ENCODE data around the gene IRF2BP1.
"Not testable (repeated sequence)": the region's sequence is repeated elsewhere in the genome, so short reads cannot be mapped to it uniquely, and the experiment has no call there.

IRF2BP1 gene

DNA sequence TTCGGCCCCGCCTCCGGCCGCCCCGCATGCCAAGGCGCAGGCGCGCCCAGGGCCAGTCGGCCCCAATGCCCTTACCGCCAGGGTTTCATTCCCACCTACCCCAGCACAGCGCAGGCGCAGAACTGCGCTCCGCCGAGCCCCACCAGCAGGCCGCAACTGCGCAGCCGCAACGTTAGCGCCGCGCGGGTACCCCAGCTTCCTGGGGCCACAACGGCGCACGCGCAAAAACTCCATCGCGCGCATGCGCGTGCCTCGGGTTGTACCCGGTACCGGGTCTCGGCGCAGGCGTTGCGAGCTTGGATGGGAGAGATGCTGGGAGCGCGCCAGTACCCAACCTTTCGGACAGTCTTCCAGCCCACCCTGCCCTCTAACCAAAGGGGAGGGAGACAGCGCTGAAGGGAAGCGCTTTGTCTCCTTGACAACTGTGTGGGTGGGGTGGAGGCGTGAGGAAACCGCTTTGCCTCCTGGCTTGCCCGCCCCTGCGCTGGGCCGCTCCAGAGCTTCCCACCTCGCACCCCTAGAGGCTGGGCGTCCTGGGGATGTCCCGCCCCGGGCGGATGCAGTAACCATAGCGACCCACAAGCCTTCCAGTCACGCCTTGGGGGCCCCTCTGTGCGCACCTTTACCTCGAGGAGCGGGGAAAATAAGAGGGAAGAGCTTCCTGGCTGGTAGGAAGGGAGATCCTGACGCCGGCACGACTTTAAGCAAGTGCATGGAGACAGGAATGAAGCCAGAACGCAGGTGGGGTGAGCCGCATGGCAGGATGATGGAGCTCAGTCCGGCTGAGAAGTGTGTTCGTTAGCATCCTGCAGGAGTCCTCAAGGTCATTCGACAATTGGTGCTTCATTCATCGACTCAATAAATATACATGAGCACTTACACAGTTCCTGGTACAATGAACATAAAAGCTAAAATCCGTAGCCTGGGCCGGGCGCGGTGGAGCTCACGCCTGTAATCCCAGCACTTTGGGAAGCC is 17.0 kb upstream of the IRF2BP1 start:
- DNase-seq (ENCODE audit: low read depth, low spot score) = peak; percentile 100

DNA sequence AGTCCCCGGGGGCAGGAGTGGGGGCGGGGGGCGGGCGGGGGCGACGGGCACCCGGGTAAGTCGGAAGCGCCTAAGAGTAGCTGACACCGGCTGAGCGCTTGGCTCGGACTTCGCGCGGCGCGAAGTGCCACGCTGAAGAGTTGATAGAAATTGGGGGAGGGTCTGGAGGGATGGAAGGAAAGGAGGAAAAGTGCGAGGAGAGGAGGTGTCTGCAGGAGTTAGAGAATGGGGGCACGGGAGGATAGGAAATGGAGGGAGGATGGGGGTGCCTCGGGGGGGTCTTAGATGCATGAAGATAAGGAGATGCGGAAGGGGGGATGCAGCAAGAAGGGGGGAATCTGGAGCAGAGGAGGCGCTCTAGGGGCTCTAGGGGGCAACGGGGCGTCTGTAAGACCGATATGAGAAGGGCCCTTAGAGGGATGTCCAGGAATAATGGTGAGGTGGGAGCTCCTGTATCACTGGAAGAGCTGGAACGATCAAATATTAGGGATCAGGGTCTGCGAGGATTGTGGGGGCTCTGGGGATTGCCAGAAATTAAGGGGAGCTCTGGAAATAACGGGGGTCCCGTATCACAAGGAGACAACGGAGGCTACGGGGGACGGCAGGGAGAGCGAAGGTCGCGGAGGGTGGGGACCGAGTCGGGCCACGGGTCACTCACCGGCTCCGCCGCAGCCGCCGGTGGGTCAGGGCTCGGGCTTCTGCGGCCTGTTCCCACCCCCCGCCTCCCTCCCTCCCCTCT is 16.1 kb upstream of the IRF2BP1 start, which contains the start of gene MYPOP:
TSS of gene MYPOP (minus strand) at position 702 of the 739 bp plus-strand sequence. CDS start 840 bp downstream, outside the sequence.
- DNase-seq (ENCODE audit: low read depth, low spot score) = peak; percentile 44

DNA sequence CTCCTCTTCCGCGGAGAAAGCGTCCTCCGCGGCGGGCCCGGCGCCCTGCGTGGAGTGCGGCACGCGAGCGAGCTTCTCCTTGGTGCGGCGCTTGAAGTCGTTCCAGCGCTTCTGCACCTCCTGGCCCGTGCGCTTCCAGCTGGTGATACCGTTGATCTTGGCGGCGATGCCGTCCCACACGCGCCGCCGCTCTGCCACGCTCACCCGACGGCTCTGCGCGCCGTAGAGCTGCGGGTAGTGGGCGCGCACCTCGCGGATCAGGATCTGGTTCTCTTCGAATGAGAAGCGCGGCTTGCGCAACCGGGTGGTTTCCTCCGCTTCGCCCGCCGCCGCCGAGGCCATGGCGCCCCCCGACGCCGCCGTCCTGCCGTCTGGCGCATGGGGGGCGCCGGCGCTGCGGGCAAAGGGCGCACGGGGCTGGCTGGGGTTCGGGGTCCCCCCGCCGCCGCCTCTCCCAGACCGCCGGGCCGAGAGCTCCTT is 15.5 kb upstream of the IRF2BP1 start:
- DNase-seq (ENCODE audit: low read depth, low spot score) = peak; percentile 62

DNA sequence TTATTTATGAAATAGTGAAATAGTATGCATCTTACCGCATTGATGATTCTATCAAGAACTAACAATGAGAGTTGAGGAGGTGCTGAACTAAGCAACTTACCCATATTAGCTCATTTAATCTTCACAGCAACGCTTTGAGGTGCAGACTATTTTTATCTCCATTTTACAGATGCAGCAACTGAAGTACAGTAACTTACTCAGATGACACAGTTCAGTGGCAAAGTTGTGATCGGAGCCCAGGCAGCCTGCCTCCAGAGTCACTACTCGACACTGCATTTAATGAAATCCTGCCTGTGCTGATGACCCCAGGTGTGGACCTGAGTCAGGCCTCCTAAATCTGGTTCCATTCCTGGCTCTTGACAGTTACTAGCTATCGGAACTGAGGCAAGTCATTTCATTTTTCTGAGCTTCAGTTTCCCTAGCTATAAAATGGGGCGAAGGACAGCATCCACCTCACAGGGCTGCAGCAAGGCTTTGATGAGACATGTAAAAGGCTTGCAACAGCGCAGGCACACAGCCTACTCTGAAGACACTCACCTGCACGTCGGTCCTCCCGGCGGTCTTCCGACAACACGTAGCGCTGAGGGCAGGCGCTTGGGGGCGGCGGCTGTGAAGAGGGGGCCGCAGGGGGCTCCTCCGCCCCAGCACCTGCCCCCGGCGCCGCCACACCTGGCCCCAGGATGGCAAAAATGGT is 14.9 kb upstream of the IRF2BP1 start:
- DNase-seq (ENCODE audit: low read depth, low spot score) = peak; percentile 14

DNA sequence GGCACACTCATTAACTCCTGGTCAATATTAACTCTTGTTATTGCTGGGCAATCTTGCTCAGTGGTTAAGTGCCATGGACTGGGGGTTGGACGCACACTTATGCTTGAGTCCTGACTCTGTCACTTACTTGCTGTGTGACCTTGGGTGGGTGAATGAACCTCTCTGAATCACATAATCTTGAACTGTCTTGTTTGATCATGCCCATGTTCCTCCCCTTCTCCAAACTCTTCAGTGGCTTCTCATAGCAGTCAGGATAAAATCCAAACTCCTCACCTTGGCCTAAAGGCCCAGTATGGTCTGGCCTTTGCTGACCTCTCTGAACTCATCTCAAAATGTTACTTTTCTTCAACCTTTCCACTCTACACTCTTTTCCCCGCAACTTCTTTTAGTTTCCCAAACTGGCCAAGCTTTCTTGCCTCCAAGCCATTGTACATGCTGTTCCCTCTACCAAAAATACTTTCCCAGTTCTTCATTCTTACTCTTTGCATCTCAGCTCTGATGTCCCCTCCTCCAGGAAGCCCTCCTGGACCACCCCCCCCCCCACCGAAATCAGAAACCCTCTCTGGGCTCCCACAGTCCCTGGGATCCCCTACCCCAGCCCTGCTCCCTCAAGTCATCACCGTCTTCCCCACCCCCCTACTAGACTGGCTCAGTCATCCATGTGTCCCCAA is 14.1 kb upstream of the IRF2BP1 start:
- no peak for DNase-seq (ENCODE audit: low read depth, low spot score)

DNA sequence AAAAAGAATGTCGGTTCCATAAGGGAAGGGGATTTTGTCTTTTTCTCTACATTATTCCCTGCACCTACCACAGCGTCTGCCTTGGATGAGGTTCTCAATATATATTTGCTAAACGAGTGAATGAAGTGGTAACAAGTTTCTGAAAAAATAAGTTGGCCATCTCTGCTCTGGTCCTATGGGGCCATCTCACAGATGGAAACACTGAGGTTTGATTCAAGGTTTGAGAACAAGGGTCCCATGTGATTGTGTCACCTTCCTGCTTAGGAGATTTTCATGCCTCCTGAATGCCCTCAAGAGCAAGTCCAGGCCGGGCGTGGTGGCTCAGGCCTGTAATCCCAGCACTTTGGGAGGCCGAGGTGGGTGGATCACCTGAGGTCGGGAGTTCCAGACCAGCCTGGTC is 13.3 kb upstream of the IRF2BP1 start:
- no peak for DNase-seq (ENCODE audit: low read depth, low spot score)

DNA sequence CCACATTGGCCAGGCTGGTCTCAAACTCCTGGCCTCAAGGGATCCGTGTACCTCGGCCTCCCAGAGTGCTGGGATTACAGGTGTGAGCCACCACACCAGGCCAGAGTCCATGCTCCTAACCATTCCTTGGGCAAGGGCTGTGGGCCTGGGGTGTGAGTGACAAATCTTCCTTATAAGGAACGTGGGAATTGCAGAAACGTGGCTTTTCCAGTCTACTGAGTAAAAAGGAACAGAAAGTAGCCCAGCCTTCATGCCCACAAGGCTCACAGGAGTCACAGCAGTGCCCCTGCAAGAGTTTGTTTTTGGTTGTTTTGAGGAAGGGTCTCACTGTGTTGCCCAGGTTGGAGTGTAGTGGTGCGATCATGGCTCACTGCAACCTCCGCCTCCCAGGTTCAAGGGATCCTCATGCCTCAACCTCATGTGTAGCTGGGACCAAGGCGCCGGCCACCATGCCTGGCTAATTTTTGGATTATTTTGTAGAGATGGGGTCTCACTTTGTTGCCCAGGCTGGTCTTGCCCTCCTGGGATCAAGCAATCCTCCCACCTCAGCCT is 11.4 kb upstream of the IRF2BP1 start:
- DNase-seq (ENCODE audit: low read depth, low spot score) = no peak

DNA sequence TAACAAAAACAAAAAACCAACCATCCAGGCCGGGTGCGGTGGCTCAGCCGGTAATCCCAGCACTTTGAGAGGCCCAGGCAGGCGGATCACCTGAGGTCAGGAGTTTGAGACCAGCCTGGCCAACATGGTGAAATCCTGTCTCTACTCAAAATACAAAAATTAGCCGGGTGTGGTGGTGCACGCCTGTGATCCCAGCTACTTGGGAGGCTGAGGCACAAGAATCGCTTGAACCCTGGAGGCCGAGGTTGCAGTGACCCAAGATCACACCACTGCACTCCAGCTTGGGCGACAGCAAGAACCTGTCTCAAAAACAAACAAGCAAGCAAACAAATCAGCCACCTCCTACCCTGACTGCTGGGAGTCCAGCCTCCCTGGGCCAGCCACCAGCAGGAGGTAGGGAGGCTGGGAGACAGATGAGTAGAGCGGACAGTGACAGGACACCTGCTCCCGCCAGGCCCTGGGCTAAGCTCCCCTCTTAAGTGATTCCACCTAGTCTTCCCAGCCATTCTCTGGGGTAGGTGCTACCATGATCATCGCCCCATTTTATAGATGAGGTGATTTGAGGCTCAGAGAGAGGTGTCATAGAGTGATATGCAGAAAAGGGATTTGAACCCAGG is 10.2 kb upstream of the IRF2BP1 start:
- not testable (repeated sequence) for DNase-seq (ENCODE audit: low read depth, low spot score)

DNA sequence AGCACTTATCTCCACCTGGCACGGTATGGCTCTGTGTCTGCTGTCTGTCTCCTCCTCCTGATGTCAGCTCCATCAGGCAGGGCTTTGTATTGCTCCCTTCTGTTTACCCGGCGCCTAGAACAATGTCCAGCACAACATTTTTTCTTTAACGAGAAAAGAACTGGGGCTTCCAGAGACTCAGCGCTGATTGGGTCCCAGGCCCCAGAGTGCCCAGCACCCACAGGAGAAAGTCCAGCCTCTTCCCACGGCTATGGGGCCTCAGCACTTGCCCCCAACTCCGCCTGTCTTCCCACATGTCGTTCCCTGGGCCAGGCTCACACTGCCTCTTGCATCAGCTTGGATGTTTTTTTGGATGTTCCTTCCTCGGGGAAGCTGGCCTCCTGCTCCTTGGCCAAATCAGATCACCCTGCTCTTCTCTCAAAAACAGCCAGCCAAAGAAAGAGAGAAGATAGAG is 9.6 kb upstream of the IRF2BP1 start:
- no peak for DNase-seq (ENCODE audit: low read depth, low spot score)

DNA sequence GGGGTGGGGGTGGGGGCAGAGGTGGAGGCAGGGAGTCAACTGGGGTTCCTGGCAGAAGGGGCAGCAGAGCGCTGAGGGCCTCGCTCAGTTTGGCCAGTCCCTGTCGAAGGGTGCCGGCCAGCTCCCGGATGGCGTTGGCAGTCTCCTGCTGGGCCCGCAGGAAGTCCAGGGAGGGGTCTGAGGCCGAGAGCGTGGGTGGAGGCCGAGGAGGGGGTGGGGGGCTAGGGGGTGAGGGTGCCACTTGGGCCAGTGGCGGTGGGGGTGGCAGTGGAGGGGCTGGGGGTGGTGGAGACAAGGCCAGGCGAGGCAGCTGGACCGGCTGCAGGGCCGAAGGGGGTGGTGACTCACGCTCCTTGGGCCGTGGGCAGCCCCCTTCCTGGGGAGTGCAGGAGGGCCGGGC is 4.9 kb upstream of the IRF2BP1 start:
- no peak for DNase-seq (ENCODE audit: low read depth, low spot score)

DNA sequence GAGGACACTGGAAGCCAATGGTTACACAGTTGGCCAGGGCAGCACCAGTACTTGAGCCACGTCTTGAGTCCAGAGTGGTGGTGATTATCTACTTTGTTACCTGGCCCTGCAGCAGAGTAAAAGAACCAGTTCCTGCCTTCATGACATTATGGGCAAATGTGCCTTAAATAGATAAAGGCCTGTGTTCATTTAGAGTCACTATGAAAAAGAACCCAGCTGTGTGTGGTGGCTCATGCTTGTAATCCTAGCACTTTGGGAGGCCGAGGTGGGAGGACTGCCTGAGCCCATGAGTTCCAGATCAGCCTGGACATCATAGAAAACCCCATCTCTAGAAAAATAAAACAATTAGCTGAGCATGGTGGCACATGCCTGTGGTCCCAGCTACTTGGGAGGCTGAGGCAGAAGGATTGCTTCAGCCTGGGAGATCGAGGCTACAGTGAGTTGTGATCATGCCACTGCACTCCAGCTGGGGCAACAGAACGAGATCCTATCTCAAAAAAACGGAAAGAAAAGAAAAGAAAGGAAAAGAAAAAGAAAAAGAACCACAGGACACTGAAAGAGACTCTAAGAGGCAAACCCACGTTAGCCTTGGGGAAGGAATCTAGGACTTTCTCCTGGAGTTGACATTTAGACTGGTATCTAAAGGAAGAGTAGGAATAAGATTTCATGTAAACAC is 3.4 kb upstream of the IRF2BP1 start:
- DNase-seq (ENCODE audit: low read depth, low spot score) = no peak

DNA sequence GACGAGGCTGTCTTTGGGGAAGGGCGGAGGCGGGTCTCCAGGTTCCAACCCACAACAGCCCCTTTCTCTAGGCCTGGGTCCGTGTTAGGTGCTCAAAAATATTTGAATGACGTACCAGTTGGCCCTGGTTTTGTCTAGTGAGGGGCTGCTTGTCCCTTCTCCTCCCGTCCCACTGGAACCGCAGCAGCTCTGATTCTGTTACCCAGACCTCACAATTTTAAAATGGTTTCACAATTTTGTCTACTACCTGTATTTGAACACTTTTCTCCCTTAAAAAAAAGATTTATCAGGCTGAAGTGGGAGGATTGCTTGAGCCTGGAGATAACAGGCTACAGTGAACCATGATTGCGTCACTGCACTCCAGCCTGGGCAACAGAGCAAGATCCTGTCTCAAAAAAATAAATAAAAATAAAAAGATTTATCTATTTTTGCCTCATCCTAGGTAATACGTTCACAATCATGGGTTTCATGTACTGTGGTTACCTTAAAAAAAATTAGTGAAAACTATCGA is 1.3 kb upstream of the IRF2BP1 start:
- no peak for DNase-seq (ENCODE audit: low read depth, low spot score)

DNA sequence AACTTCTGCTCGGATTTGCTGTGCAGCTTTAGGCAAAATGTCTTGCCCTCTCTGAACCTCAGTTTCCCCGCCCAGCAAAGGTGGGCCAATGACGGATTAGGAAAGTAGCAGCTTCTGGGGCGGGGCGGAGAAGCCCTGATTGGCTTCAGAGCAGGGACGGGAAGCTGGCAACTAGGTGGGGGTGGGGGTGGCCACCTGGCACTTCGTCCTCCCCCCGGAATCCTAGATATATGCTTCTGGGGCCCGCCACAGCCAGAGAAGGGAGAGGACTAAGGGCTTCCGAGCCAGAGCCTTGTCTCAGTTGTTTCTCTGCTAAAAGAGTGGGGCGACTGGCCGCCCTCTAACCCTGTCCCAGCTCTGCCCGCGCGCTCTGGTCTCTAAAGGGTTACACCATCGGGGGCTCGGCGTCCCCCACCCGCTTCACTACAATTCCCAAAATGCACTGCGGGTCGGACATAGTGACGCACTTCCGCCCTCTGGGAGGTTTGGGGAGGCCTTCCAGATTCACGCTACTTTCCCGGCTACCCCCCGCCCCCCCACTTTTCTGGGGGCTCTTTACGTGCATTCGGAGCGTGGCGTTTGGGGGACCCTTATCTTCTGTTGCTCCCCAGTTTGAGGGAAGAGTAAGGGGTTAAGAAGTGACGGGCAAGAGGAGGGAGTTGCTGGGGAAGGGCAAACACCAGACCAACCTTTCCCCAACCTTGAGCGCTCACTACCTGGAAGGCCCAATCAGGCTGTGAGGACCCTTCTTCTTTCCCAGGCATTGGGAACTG is 672 bp upstream of the IRF2BP1 start:
- peak; percentile 97 for DNase-seq (ENCODE audit: low read depth, low spot score)

DNA sequence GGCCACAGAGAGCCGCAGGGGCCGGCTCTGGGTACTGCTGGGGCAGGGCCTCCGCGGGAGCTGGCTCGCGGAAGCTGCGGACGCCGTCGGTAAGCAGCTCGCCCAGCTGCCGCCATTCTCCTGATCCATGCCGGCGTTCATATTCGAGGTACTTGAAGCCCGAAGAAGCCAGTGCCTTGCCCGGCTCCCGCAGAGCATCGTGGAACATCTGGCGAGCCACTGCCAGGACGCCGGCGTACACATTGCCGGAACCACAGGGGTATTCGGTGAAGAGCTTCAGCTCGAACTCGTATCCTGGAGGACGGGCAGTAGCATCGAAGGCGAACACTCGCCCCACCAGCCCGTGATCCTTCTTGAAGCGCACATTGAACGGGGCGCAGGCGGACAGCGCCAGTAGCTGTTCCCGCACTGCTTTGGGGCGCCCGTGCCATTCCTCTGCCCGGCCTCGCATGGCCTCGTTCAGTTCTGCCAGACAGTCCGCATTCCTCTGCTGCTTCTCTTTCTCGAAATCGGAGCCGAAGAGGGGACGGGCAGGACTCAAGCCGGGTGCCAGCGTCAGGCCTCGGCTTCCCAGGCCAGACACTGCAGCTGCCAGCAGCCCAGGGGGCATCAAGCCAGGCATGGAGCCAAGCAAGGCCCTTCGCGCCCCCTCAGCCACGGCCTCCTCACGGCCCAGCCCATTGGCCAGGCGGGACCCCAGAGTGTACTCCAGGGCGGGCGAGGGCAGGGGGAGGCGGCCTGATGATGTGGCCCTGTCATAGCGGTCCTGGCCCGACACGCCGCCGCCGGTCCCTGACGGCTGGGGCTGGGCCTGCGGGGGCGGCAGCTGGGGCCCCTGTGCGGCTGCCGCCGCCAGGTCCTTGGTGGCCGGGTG is 1.0 kb downstream of the IRF2BP1 start:
- peak; percentile 45 for DNase-seq (ENCODE audit: low read depth, low spot score)

DNA sequence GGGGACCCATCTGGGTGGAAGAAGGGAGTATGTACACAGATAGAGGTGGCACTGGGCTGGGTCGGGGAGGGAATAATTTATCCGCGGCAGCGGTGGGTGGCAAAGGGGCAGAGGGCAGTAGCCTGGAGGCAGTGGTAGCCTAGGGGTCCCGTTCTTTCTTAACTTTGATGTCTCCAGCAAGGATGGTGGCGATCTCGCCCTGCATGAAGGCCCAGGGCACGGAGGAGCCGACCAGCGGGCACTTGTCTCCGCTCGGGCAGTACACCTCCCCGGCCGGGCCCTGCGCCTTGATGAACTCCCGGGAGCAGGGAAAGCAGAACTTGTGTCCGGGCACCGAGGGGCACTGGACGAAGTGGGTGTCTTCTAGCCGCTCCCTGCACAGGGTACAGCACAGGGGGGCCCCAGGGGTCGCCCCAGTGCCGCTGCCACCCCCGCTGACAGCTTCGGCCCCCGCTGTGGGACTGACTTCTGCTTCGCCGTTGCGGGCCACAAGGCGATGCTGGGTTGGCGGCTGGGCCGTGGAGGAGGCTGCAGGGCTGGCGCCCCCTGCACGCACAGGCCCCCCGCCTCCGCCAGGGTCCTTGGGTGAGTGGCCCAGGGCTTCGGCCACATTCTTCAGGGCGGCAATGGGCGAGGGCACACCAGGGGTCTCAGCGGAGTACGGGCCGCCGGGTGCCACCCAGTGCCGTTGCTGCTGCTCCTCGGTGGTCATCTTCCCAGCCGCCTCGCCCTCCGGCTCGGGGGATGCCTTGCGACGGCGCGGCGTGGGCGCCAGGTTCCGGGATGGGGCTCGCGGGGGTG is 1.9 kb downstream of the IRF2BP1 start:
- no peak for DNase-seq (ENCODE audit: low read depth, low spot score)

DNA sequence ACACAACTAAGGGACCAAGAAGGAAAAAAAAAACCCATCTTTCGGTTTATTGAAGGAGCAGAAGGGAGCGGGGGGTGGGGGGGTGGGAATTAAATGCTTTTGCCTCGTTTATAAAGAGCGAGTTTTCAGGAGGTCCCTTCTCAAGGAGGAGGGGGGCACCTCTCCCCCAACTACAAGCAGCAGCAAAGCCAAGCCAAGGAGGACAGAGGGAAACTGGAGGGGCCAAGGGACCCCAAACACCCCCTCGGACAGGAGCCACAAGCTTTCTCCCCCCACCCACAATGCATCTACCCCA is 2.4 kb downstream of the IRF2BP1 start:
- no peak for DNase-seq (ENCODE audit: low read depth, low spot score)
